ENCODE data around the gene TRIM9.
A peak's percentile ranks its signal among the peaks of the same experiment; 100 is the strongest.

The TRIM9 gene

DNA sequence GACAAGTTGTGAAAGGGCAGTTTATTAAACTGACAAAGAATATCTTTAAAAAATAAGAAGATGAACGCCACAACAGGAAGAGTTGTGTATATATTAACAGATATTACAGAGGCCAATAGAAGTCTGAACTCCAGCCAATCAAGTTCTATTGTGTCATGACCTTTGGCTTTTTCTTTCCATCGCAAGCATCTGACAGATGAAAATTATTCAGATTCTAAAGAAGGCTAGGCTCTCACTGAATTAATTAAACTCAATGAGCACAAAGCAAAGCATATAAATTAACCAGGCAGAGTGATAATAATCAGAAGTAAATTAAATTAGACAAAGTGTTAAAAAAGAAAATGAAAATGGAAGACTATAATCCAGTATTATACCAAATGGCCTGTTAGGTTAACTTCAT, 88.6 kb downstream of the TRIM9 start:
- TF ChIP-seq TOX (CRISPR knock-in tag; IDR thresholded peaks at IDR 0.05; ENCODE audit: borderline replicate concordance) (no peak), GLIS3 (CRISPR knock-in tag; IDR thresholded peaks at IDR 0.05) (no peak), ZC3H10 (CRISPR knock-in tag; IDR thresholded peaks at IDR 0.05) (no peak), ZNF565 (CRISPR knock-in tag; conservative IDR thresholded peaks at IDR 0.05; ENCODE audit: low read depth) (no peak), BACH2 (CRISPR knock-in tag; IDR thresholded peaks at IDR 0.05; ENCODE audit: borderline replicate concordance) (no peak), ESRRG (CRISPR knock-in tag; IDR thresholded peaks at IDR 0.05) (no peak), ISL1 (CRISPR knock-in tag; IDR thresholded peaks at IDR 0.05) (no peak), PPARA (CRISPR knock-in tag; IDR thresholded peaks at IDR 0.05; ENCODE audit: borderline replicate concordance) (no peak)
- TF ChIP-seq, protein P1, sequence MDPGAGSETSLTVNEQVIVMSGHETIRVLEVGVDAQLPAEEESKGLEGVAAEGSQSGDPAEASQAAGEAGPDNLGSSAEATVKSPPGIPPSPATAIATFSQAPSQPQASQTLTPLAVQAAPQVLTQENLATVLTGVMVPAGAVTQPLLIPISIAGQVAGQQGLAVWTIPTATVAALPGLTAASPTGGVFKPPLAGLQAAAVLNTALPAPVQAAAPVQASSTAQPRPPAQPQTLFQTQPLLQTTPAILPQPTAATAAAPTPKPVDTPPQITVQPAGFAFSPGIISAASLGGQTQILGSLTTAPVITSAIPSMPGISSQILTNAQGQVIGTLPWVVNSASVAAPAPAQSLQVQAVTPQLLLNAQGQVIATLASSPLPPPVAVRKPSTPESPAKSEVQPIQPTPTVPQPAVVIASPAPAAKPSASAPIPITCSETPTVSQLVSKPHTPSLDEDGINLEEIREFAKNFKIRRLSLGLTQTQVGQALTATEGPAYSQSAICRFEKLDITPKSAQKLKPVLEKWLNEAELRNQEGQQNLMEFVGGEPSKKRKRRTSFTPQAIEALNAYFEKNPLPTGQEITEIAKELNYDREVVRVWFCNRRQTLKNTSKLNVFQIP (CRISPR knock-in tag; IDR thresholded peaks at IDR 0.05; ENCODE audit: borderline replicate concordance, low read depth): no peak
- TF ChIP-seq, protein P2, sequence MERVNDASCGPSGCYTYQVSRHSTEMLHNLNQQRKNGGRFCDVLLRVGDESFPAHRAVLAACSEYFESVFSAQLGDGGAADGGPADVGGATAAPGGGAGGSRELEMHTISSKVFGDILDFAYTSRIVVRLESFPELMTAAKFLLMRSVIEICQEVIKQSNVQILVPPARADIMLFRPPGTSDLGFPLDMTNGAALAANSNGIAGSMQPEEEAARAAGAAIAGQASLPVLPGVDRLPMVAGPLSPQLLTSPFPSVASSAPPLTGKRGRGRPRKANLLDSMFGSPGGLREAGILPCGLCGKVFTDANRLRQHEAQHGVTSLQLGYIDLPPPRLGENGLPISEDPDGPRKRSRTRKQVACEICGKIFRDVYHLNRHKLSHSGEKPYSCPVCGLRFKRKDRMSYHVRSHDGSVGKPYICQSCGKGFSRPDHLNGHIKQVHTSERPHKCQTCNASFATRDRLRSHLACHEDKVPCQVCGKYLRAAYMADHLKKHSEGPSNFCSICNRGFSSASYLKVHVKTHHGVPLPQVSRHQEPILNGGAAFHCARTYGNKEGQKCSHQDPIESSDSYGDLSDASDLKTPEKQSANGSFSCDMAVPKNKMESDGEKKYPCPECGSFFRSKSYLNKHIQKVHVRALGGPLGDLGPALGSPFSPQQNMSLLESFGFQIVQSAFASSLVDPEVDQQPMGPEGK (CRISPR knock-in tag; IDR thresholded peaks at IDR 0.05; ENCODE audit: borderline replicate concordance): no peak
- ATAC-seq: no peak

DNA sequence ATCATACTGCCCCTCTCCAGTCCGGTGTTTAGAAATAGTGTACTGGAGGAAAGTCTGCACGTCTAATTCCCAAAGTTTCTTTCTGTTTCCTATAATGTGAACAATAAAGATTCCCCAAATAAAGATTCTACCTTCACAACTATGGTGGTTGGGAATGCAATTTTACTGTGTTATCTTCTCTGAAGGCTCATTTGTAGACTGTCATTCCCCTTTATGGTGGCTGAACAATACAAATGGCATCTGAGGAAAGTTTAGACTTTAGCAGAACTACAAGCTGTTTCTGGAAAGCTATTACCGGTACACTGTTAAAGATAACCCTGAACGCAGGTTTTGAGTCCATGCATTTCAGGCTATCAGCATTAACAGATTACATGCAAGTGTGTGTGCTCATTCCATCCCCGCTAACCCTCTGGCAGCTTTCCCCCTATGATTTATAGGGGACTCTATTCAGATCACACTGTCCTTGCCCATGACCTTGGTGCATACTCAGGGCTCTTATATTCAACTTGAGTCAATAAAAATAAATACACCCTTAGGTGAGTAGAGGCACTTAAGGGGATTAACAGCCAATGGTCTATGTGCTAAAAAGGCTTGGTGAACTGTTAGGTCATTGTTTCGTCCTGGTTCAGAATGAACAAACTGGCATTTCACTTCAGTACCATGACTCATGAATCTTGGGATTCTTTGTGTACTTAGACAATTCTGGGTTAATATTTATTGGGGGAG, 89.9 kb downstream of the TRIM9 start:
- 0 out of 2 replicates have a peak, but pooled peaks have one; percentile 17 for TF ChIP-seq ISL1 (CRISPR knock-in tag; IDR thresholded peaks at IDR 0.05)
- no peak for TF ChIP-seq GLIS3 (CRISPR knock-in tag; IDR thresholded peaks at IDR 0.05)
- ATAC-seq: peak; percentile 12

DNA sequence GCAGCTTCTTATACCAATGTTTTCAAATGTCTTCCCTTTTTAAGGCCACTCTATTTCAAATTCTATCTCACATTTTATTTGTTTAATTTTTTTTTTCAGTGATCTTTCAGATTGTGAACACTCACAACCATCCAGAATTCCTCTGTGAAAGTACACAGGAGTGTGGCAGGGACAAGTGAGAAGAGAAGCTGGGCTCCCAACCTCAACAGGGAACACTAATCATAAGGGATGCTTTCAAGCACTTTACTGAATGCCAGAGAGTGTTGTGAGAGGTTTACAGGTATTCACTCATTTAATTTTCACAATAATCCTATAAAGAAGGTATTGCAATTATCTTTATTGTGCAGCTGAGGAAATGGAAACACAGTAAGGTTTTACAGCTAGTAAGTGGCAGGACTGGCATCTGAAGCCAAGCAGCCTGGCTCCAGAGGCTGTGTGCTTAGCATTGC, 90.5 kb downstream of the TRIM9 start:
- no peak for TF ChIP-seq BACH2 (CRISPR knock-in tag; IDR thresholded peaks at IDR 0.05; ENCODE audit: borderline replicate concordance)
- no peak for TF ChIP-seq GLIS3 (CRISPR knock-in tag; IDR thresholded peaks at IDR 0.05)
- no peak for TF ChIP-seq PPARA (CRISPR knock-in tag; IDR thresholded peaks at IDR 0.05; ENCODE audit: borderline replicate concordance)
- TF ChIP-seq, protein P3, sequence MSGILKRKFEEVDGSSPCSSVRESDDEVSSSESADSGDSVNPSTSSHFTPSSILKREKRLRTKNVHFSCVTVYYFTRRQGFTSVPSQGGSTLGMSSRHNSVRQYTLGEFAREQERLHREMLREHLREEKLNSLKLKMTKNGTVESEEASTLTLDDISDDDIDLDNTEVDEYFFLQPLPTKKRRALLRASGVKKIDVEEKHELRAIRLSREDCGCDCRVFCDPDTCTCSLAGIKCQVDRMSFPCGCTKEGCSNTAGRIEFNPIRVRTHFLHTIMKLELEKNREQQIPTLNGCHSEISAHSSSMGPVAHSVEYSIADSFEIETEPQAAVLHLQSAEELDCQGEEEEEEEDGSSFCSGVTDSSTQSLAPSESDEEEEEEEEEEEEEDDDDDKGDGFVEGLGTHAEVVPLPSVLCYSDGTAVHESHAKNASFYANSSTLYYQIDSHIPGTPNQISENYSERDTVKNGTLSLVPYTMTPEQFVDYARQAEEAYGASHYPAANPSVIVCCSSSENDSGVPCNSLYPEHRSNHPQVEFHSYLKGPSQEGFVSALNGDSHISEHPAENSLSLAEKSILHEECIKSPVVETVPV (CRISPR knock-in tag; IDR thresholded peaks at IDR 0.05): no peak
- TF ChIP-seq, protein P4, sequence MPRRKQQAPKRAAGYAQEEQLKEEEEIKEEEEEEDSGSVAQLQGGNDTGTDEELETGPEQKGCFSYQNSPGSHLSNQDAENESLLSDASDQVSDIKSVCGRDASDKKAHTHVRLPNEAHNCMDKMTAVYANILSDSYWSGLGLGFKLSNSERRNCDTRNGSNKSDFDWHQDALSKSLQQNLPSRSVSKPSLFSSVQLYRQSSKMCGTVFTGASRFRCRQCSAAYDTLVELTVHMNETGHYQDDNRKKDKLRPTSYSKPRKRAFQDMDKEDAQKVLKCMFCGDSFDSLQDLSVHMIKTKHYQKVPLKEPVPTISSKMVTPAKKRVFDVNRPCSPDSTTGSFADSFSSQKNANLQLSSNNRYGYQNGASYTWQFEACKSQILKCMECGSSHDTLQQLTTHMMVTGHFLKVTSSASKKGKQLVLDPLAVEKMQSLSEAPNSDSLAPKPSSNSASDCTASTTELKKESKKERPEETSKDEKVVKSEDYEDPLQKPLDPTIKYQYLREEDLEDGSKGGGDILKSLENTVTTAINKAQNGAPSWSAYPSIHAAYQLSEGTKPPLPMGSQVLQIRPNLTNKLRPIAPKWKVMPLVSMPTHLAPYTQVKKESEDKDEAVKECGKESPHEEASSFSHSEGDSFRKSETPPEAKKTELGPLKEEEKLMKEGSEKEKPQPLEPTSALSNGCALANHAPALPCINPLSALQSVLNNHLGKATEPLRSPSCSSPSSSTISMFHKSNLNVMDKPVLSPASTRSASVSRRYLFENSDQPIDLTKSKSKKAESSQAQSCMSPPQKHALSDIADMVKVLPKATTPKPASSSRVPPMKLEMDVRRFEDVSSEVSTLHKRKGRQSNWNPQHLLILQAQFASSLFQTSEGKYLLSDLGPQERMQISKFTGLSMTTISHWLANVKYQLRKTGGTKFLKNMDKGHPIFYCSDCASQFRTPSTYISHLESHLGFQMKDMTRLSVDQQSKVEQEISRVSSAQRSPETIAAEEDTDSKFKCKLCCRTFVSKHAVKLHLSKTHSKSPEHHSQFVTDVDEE (CRISPR knock-in tag; IDR thresholded peaks at IDR 0.05): no peak
- TF ChIP-seq ZNF70 (CRISPR knock-in tag; IDR thresholded peaks at IDR 0.05): no peak
- no peak for TF ChIP-seq ZC3H10 (CRISPR knock-in tag; IDR thresholded peaks at IDR 0.05)
- no peak for TF ChIP-seq RARB (CRISPR knock-in tag; IDR thresholded peaks at IDR 0.05)
- TF ChIP-seq SNAI2 (CRISPR knock-in tag; IDR thresholded peaks at IDR 0.05): no peak
- TF ChIP-seq OSR1 (CRISPR knock-in tag; IDR thresholded peaks at IDR 0.05): no peak
- no peak for TF ChIP-seq TOX (CRISPR knock-in tag; IDR thresholded peaks at IDR 0.05; ENCODE audit: borderline replicate concordance)
- TF ChIP-seq, protein P5, sequence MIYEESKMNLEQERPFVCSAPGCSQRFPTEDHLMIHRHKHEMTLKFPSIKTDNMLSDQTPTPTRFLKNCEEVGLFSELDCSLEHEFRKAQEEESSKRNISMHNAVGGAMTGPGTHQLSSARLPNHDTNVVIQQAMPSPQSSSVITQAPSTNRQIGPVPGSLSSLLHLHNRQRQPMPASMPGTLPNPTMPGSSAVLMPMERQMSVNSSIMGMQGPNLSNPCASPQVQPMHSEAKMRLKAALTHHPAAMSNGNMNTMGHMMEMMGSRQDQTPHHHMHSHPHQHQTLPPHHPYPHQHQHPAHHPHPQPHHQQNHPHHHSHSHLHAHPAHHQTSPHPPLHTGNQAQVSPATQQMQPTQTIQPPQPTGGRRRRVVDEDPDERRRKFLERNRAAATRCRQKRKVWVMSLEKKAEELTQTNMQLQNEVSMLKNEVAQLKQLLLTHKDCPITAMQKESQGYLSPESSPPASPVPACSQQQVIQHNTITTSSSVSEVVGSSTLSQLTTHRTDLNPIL (CRISPR knock-in tag; IDR thresholded peaks at IDR 0.05; ENCODE audit: low read depth): no peak
- TF ChIP-seq ZFP30 (CRISPR knock-in tag; IDR thresholded peaks at IDR 0.05): no peak
- TF ChIP-seq CSDC2 (CRISPR knock-in tag; IDR thresholded peaks at IDR 0.05): no peak
- peak; percentile 43 for ATAC-seq
